ENCODE measurements around the gene FERMT3.

FERMT3 gene

DNA sequence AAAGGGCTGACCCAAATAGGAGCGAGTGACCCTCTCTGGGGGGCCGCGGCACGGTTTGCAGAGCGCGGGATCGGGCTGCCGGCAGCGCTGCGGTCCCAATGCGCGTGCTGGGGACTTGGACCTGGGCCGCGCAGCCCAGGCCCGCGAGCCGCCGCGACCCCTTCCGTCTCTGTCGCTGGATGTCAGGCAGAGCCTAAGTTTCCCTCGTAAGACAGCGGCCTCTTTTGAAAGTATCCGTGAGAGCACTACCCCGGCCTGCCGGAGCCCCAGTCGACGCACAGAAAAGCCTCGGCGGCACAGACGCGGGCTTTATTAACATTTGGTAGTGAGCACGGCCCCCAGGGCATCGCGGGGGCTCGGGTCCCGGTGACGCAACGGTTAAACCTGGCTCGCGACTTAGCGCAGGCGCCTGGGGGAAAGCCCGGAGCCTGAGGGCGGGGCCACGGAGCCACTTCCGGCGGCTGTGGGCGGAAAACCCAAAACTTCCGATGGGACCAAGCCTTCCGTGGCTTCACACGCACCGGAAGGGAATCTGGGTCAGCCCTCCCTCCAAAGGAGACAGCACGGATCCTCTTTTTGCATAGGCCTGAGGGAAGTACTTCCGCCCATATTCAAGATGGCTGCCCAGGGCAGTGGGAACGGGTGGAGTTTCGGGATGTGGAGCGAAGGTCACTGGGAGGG, 63.2 kb downstream of the FERMT3 start:
- Histone ChIP-seq H3K9ac (ENCODE audit: low read length) (peak overlapping the region; percentile 84), H3F3A (ENCODE audit: insufficient read depth, low read length) (peaks cover 26% of the 10 kb centered on the region)

More for the DNA sequence above, 63.2 kb downstream of the FERMT3 start:
- DNase-seq = peak; percentile 99
- peaks cover 11% of the 10 kb centered on the region; the same call in 1 of the 2 replicates for H3K79me2 ChIP-seq (ENCODE audit: low read length)
- no peaks in the 10 kb centered on the region for H3K36me3 ChIP-seq (replicated peaks; ENCODE audit: insufficient read depth, low read length)
- peak overlapping the region; percentile 83 for H3K27ac ChIP-seq (ENCODE audit: low read length)
- 0 out of 2 replicates have a peak, but pooled peaks cover 5% of the 10 kb centered on the region for H3K4me1 ChIP-seq (ENCODE audit: low read length)
- no peaks in the 10 kb centered on the region for H3K9me2 ChIP-seq (replicated peaks; ENCODE audit: insufficient read depth, low read length)
- H3K4me2 ChIP-seq (ENCODE audit: low read depth, low read length) = peak overlapping the region; percentile 83
- peak overlapping the region; percentile 80 for H3K4me3 ChIP-seq (ENCODE audit: low read length)
- no peaks in the 10 kb centered on the region for H3K9me3 ChIP-seq (replicated peaks; ENCODE audit: insufficient read depth, low read length)
- TF ChIP-seq EZH2 (optimal IDR thresholded peaks at IDR 0.05; ENCODE audit: low read depth, low read length) = no peak
- TF ChIP-seq, protein P1, sequence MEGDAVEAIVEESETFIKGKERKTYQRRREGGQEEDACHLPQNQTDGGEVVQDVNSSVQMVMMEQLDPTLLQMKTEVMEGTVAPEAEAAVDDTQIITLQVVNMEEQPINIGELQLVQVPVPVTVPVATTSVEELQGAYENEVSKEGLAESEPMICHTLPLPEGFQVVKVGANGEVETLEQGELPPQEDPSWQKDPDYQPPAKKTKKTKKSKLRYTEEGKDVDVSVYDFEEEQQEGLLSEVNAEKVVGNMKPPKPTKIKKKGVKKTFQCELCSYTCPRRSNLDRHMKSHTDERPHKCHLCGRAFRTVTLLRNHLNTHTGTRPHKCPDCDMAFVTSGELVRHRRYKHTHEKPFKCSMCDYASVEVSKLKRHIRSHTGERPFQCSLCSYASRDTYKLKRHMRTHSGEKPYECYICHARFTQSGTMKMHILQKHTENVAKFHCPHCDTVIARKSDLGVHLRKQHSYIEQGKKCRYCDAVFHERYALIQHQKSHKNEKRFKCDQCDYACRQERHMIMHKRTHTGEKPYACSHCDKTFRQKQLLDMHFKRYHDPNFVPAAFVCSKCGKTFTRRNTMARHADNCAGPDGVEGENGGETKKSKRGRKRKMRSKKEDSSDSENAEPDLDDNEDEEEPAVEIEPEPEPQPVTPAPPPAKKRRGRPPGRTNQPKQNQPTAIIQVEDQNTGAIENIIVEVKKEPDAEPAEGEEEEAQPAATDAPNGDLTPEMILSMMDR (IDR thresholded peaks at IDR 0.05; ENCODE audit: low read length) = peak; percentile 11; the same call in 1 of the 2 replicates
- no peaks in the 10 kb centered on the region for H4K20me1 ChIP-seq (ENCODE audit: insufficient read depth, low read length)
- peak overlapping the region; percentile 73 for H2AFZ ChIP-seq (ENCODE audit: low read length)
- no peaks in the 10 kb centered on the region for H3K27me3 ChIP-seq (replicated peaks; ENCODE audit: insufficient read depth, low read length)

All from MM.1S (cell line).